NCI-H2196 treated with DMSO at 0.1 percent for 48 hours (cell line): ENCODE measurements around the gene NDC1.
"Not testable (repeated sequence)": the region's sequence is repeated elsewhere in the genome, so short reads cannot be mapped to it uniquely, and the experiment has no call there.

Source experiments
- DNase-seq: peaks from one replicate; lab custom pipeline; 2025; ENCODE audit not compliant: unreplicated experiment; lab: John Stamatoyannopoulos, UW

Gene NDC1

GRCh38 chr1:53766831-53767405 lies 71.2 kb downstream of the NDC1 start:
- no peak for DNase-seq

GRCh38 chr1:53766194-53766742 lies 71.8 kb downstream of the NDC1 start:
- DNase-seq: no peak

- no peak for DNase-seq
These were observed 72.4 kb downstream of the NDC1 start for GRCh38 chr1:53765657-53766056.

- no peak for DNase-seq
These were observed 74.2 kb downstream of the NDC1 start for GRCh38 chr1:53763911-53764310.

GRCh38 chr1:53763461-53763860 lies 74.6 kb downstream of the NDC1 start:
- no peak for DNase-seq

- not testable (repeated sequence) for DNase-seq
These were observed 77.6 kb downstream of the NDC1 start for GRCh38 chr1:53760497-53760896.

GRCh38 chr1:53755874-53756273 lies 82.2 kb downstream of the NDC1 start:
- DNase-seq: no peak

- peak; percentile 9 for DNase-seq
These were observed 83.4 kb downstream of the NDC1 start for GRCh38 chr1:53754484-53755312.

GRCh38 chr1:53752281-53752680 lies 85.8 kb downstream of the NDC1 start:
- DNase-seq: no peak

- no peak for DNase-seq
These were observed 90.3 kb downstream of the NDC1 start for GRCh38 chr1:53747841-53748240.

- no peak for DNase-seq
These were observed 97.4 kb downstream of the NDC1 start for GRCh38 chr1:53740621-53741105.

GRCh38 chr1:53739109-53739681 lies 98.9 kb downstream of the NDC1 start, which contains the start of gene GLIS1:
Gene GLIS1 (minus strand): TSS chr1:53739164. CDS start chr1:53738064, 1,100 bp downstream.
- DNase-seq: peak; percentile 62

GRCh38 chr1:53738205-53739108 lies 99.6 kb downstream of the NDC1 start:
- DNase-seq: no peak

- DNase-seq: no peak
These were observed 100.4 kb downstream of the NDC1 start for GRCh38 chr1:53737648-53738204.

GRCh38 chr1:53736290-53736689 lies 101.8 kb downstream of the NDC1 start:
- no peak for DNase-seq

GRCh38 chr1:53735681-53736080 lies 102.4 kb downstream of the NDC1 start:
- no peak for DNase-seq

GRCh38 chr1:53735261-53735660 lies 102.8 kb downstream of the NDC1 start:
- DNase-seq: no peak

- DNase-seq: peak; percentile 18
These were observed 103.4 kb downstream of the NDC1 start for GRCh38 chr1:53734650-53735211.

GRCh38 chr1:53733975-53734649 lies 104.0 kb downstream of the NDC1 start:
- DNase-seq: no peak
